Heart left ventricle (tissue), 13 donors: ENCODE results near the gene ITGA11.
A peak's percentile ranks its signal among the peaks of the same experiment; 100 is the strongest.

ENCODE experiments used
- CTCF ChIP-seq, 12 donors: fragments of 200-600 bp; sonication (generic) in 4 of 12; IDR thresholded peaks; one replicate each; pipeline versions ENCODE4 v1.5.0 to v1.8.0; 2018 to 2022; ENCODE audit warnings: antibody characterized with exemption in 12 of 12, mild to moderate bottlenecking in 5 of 12
- POLR2A ChIP-seq, 2 donors: fragments of 450-650 bp; IDR thresholded peaks; one replicate each; pipeline ENCODE4 v1.6.1; 2017; ENCODE audit warnings: antibody characterized with exemption in 2 of 2, mild to moderate bottlenecking in 2 of 2, moderate library complexity in 2 of 2
- donor health status: ischemic (EF 13 %, LVEDD 7.1; RV severe dilation, severe dysfunction).
- donor health status: DM: no; HTN: yes; CAD: no.
- donor health status: DM: no; HTN: no; CAD: no.
- donor health status: ischemic (EF 25% LVEDD 6.9; RV normal size, moderate dysfunction).
- donor health status: ischemic (EF 25% LVEDD 5.7; RV mildly dilated, moderate dysfunction).
- donor health status: ischemic (EF 35%, LVEDD 5.7; RV mildly dilated, moderate dysfunction).
- donor health status: nonischemic (EF 11% LVEDD 7.7; RV severe dilation, severe dysfunction).
- donor health status: DM: yes; HTN: yes; CAD: no.
- donor health status: PGD.
- donor health status: ischemic (EF 29% LVEDD 5.4; RV normal size, mild dysfunction).
- donor health status: nonischemic (EF 23%, LVEDD 6.1; RV moderate dilation, normal function).

- TF ChIP-seq POLR2A (IDR thresholded peaks at IDR 0.05) (no peak), CTCF (IDR thresholded peaks at IDR 0.05) (peak; percentile 32 to 60 (median 46))
Measured at GRCh38 chr15:68372291-68372811, 59.6 kb downstream of the ITGA11 start.
